WTC11 (cell line): ENCODE data around the gene FITM1. TPM values are rescaled to one million over a fixed set of nuclear protein-coding genes. Genes with fewer than 3 reads are reported as not detected.
A peak's percentile ranks its signal among the peaks of the same experiment; 100 is the strongest.

Source experiments
- ATAC-seq: fragments of 200-7000 bp; cut with Tn5 transposase; 2 replicates; pipeline ENCODE4 v1.10.0; 2021; ENCODE audit warnings: mild to moderate bottlenecking, moderate library complexity
- CTCF ChIA-PET: fragments of 300-600 bp; sonication (Branson Sonifier 250); formaldehyde crosslinking; loops from one replicate; lab custom pipeline; 2021; ENCODE audit warnings: antibody characterized with exemption; lab: Charles Lee
- POLR2A ChIA-PET: fragments of 350-600 bp; sonication (Branson Sonifier 250); formaldehyde crosslinking; loops from one replicate; lab custom pipeline; 2021; ENCODE audit warnings: antibody characterized with exemption; lab: Charles Lee
- DNase-seq: peaks from one replicate; pipeline ENCODE4 v3.0.0; 2021; ENCODE audit warnings: low spot score
- H3K27ac Mint-ChIP-seq: 2 replicates; pipeline ENCODE4 v1.8.0; 2021; ENCODE audit warnings: mixed read lengths
- H3K27me3 Mint-ChIP-seq: 2 replicates; pipeline ENCODE4 v1.8.0; 2021; ENCODE audit warnings: low read depth, mild to moderate bottlenecking, moderate library complexity, mixed read lengths
- H3K36me3 Mint-ChIP-seq: 2 replicates; pipeline ENCODE4 v1.8.0; 2021; ENCODE audit warnings: mixed read lengths
- H3K4me1 Mint-ChIP-seq: 2 replicates; pipeline ENCODE4 v1.8.0; 2022; ENCODE audit warnings: mixed read lengths
- H3K4me3 Mint-ChIP-seq: 2 replicates; pipeline ENCODE4 v1.8.0; 2021; ENCODE audit warnings: mild to moderate bottlenecking, moderate library complexity, mixed read lengths
- H3K9me3 Mint-ChIP-seq: 2 replicates; pipeline ENCODE4 v1.8.0; 2021; ENCODE audit warnings: mixed read lengths
- AFF4 ChIP-seq: sonication (generic); formaldehyde crosslinking; IDR thresholded peaks from 2 replicates; pipeline ENCODE4 v1.8.1; 2023; ENCODE audit warnings: mild to moderate bottlenecking, missing genetic modification reagents, borderline replicate concordance
- CREB1 ChIP-seq: sonication (generic); formaldehyde crosslinking; IDR thresholded peaks from 2 replicates; pipeline ENCODE4 v1.8.0; 2023; ENCODE audit warnings: mild to moderate bottlenecking, missing genetic modification reagents
- E2F5 ChIP-seq: sonication (generic); formaldehyde crosslinking; IDR thresholded peaks from 2 replicates; pipeline ENCODE4 v1.8.1; 2022; ENCODE audit warnings: mild to moderate bottlenecking, moderate library complexity, missing genetic modification reagents
- ERG ChIP-seq: fragments of 250-450 bp; sonication (Bioruptor Pico); IDR thresholded peaks from 2 replicates; pipeline ENCODE4 v1.8.0; 2021; ENCODE audit warnings: mild to moderate bottlenecking
- GABPB1 ChIP-seq: sonication (generic); formaldehyde crosslinking; IDR thresholded peaks from 2 replicates; pipeline ENCODE4 v1.8.1; 2023; ENCODE audit warnings: mild to moderate bottlenecking, missing genetic modification reagents
- GRHL2 ChIP-seq: fragments of 250-450 bp; sonication (Bioruptor Pico); IDR thresholded peaks from 2 replicates; pipeline ENCODE4 v1.8.0; 2022; ENCODE audit warnings: mild to moderate bottlenecking, moderate library complexity; ENCODE audit not compliant: insufficient replicate concordance, severe bottlenecking
- HMGA2 ChIP-seq: fragments of 250-450 bp; sonication (Bioruptor Pico); IDR thresholded peaks from 2 replicates; pipeline ENCODE4 v1.4.0; 2021; ENCODE audit warnings: mild to moderate bottlenecking, moderate library complexity
- MLX ChIP-seq: sonication (generic); formaldehyde crosslinking; IDR thresholded peaks from 2 replicates; pipeline ENCODE4 v1.8.1; 2023; ENCODE audit warnings: mild to moderate bottlenecking, missing genetic modification reagents, moderate library complexity
- NFE2L1 ChIP-seq: sonication (generic); formaldehyde crosslinking; IDR thresholded peaks from 2 replicates; pipeline ENCODE4 v1.8.1; 2023; ENCODE audit warnings: missing genetic modification reagents
- NR3C1 ChIP-seq: sonication (generic); formaldehyde crosslinking; conservative IDR thresholded peaks from 2 replicates; pipeline ENCODE4 v1.8.1; 2023; ENCODE audit warnings: low read depth, mild to moderate bottlenecking, missing genetic modification reagents
- PREB ChIP-seq: sonication (generic); formaldehyde crosslinking; IDR thresholded peaks from 2 replicates; pipeline ENCODE4 v1.8.1; 2022; ENCODE audit warnings: mild to moderate bottlenecking, missing genetic modification reagents, moderate library complexity, borderline replicate concordance
- STAT6 ChIP-seq: sonication (generic); formaldehyde crosslinking; conservative IDR thresholded peaks from 2 replicates; pipeline ENCODE4 v1.8.1; 2023; ENCODE audit warnings: mild to moderate bottlenecking, low read depth, missing genetic modification reagents, moderate library complexity
- ZNF263 ChIP-seq: sonication (generic); formaldehyde crosslinking; IDR thresholded peaks from 2 replicates; pipeline ENCODE4 v1.8.1; 2022; ENCODE audit warnings: low read depth, mild to moderate bottlenecking, moderate library complexity, missing genetic modification reagents
- ZNF317 ChIP-seq: sonication (generic); formaldehyde crosslinking; IDR thresholded peaks from 2 replicates; pipeline ENCODE4 v1.8.1; 2023; ENCODE audit warnings: low read depth, mild to moderate bottlenecking, moderate library complexity, missing genetic modification reagents, borderline replicate concordance
- ZNF512 ChIP-seq: sonication (generic); formaldehyde crosslinking; IDR thresholded peaks from 2 replicates; pipeline ENCODE4 v1.8.1; 2022; ENCODE audit warnings: missing genetic modification reagents, borderline replicate concordance
- total RNA-seq: library from RNA; stranded (reverse); gene quantifications from 3 replicates; pipeline ENCODE4 v1.2.3, GENCODE V29; 2021

The FITM1 gene
- total RNA-seq, 1 experiment from 2014 or later, result not detected

GRCh38 chr14:24108336-24108874 is 22.1 kb upstream of the FITM1 start (continued):
- TF ChIP-seq AFF4, result no peak

- H3K36me3 Mint-ChIP-seq, result peaks cover 7% of the 10 kb centered on the region
- H3K4me3 Mint-ChIP-seq, result no peak overlapping the region
- CTCF ChIA-PET, result interaction anchor here (0.9 to 3.8 kb wide), 12 partner anchors 12 to 224 kb away, joined by 3 to 254 read pairs (median 5); partner anchors contain the start of genes CARMIL3, EMC9, IRF9 and PCK2
- DNase-seq (no peak), ATAC-seq (no peak)
- POLR2A ChIA-PET, result interaction anchor here (0.5 to 3.6 kb wide), 6 partner anchors 9 to 441 kb away, joined by 3 to 11 read pairs (median 3); partner anchors contain the start of gene CARMIL3
- H3K27ac Mint-ChIP-seq, result no peak overlapping the region
- H3K4me1 Mint-ChIP-seq, result peaks cover 5% of the 10 kb centered on the region
- peaks cover 3% of the 10 kb centered on the region; the same call in 1 of the 2 replicates for H3K27me3 Mint-ChIP-seq
- peaks cover 7% of the 10 kb centered on the region for H3K9me3 Mint-ChIP-seq
- no peak for TF ChIP-seq NR3C1
- no peak for TF ChIP-seq ERG (CRISPR knock-in tag)
- peak; percentile 29; the same call in 1 of the 2 replicates for TF ChIP-seq GABPB1 (CRISPR knock-in tag)
- TF ChIP-seq ZNF263, result no peak
- no peak for TF ChIP-seq HMGA2 (CRISPR knock-in tag)
- TF ChIP-seq STAT6 (CRISPR knock-in tag), result no peak
Measured at GRCh38 chr14:24110060-24110459, 20.4 kb upstream of the FITM1 start.

- Mint-ChIP-seq H3K9me3 (peaks cover 4% of the 10 kb centered on the region; the same call in 1 of the 2 replicates), H3K27me3 (peaks cover 4% of the 10 kb centered on the region; the same call in 1 of the 2 replicates), H3K4me1 (peaks cover 9% of the 10 kb centered on the region), H3K36me3 (peaks cover 6% of the 10 kb centered on the region; the same call in 1 of the 2 replicates), H3K4me3 (no peak overlapping the region), H3K27ac (no peak overlapping the region)
- DNase-seq (no peak), ATAC-seq (no peak)
- CTCF ChIA-PET, result interaction anchor here (0.7 to 3.8 kb wide), 10 partner anchors 17 to 223 kb away, joined by 3 to 254 read pairs (median 5); partner anchors contain the start of genes CARMIL3, EMC9, IRF9 and PCK2
- POLR2A ChIA-PET, result interaction anchor here (0.9 to 3.6 kb wide), 2 partner anchors 41 to 59 kb away, joined by 3 to 11 read pairs; partner anchors contain the start of gene CARMIL3
- TF ChIP-seq ERG (CRISPR knock-in tag) (no peak), ZNF317 (no peak), E2F5 (no peak), MLX (no peak), NFE2L1 (no peak), PREB (CRISPR knock-in tag) (no peak), ZNF512 (CRISPR knock-in tag) (no peak), GRHL2 (CRISPR knock-in tag) (no peak), CREB1 (no peak)
Measured at GRCh38 chr14:24110523-24110922, 19.9 kb upstream of the FITM1 start.
